Osteoblast (primary cell): ENCODE results near the gene FALEC. TPM values are rescaled to one million over a fixed set of nuclear protein-coding genes. Genes with fewer than 3 reads are reported as not detected.

Experiments
- DNase-seq: peaks from one replicate; pipeline ENCODE4 v3.0.0; 2011; ENCODE audit warnings: low spot score, mixed read lengths; ENCODE audit not compliant: insufficient read length; ENCODE audit errors: missing footprints
- H2AFZ ChIP-seq: 2 replicates; pipeline ENCODE4 v1.6.0; 2011; ENCODE audit warnings: mild to moderate bottlenecking, low read length
- H3K27ac ChIP-seq: 2 replicates; pipeline ENCODE4 v1.5.1; 2011; ENCODE audit warnings: mild to moderate bottlenecking, low read depth, low read length, moderate library complexity
- H3K27me3 ChIP-seq: 2 replicates; pipeline ENCODE4 v1.6.0; 2012; ENCODE audit warnings: mild to moderate bottlenecking, control low read depth, inconsistent platforms, low read length, moderate library complexity; ENCODE audit not compliant: insufficient read depth
- H3K36me3 ChIP-seq: 2 replicates; pipeline ENCODE4 v1.5.1; 2011; ENCODE audit warnings: mild to moderate bottlenecking, low read length, control low read depth, moderate library complexity; ENCODE audit not compliant: insufficient read depth
- H3K4me1 ChIP-seq: 2 replicates; pipeline ENCODE4 v1.5.1; 2011; ENCODE audit warnings: mild to moderate bottlenecking, low read length, control low read depth, moderate library complexity; ENCODE audit not compliant: insufficient read depth
- H3K4me2 ChIP-seq: 2 replicates; pipeline ENCODE4 v1.6.0; 2011; ENCODE audit warnings: mild to moderate bottlenecking, low read length; ENCODE audit not compliant: insufficient read depth
- H3K4me3 ChIP-seq: fragments of 200-600 bp; sonication (generic); 3 replicates; pipeline ENCODE4 v1.5.1; 2012; ENCODE audit warnings: mild to moderate bottlenecking, low read length, inconsistent platforms; ENCODE audit not compliant: insufficient read depth
- H3K79me2 ChIP-seq: 2 replicates; pipeline ENCODE4 v1.6.0; 2012; ENCODE audit warnings: mild to moderate bottlenecking, low read length, control low read depth, inconsistent platforms; ENCODE audit not compliant: insufficient read depth
- H3K9me3 ChIP-seq: 2 replicates; pipeline ENCODE4 v1.5.1; 2011; ENCODE audit warnings: low read depth, low read length, control low read depth
- H4K20me1 ChIP-seq: 2 replicates; pipeline ENCODE4 v1.6.0; 2012; ENCODE audit warnings: mild to moderate bottlenecking, low read length, control low read depth; ENCODE audit not compliant: insufficient read depth
- CTCF ChIP-seq: IDR thresholded peaks from 2 replicates; pipeline ENCODE4 v1.5.1; 2011; ENCODE audit warnings: mild to moderate bottlenecking, low read depth, low read length, moderate library complexity; ENCODE audit errors: extremely low read depth
- total RNA-seq: library from RNA; depleted of rRNA; stranded (reverse); fragments of >200 nt; gene quantifications from 2 replicates; pipeline ENCODE4 v1.2.3, GENCODE V29; 2012

Gene FALEC
- total RNA-seq, 1 donor: 0.36 TPM

DNA sequence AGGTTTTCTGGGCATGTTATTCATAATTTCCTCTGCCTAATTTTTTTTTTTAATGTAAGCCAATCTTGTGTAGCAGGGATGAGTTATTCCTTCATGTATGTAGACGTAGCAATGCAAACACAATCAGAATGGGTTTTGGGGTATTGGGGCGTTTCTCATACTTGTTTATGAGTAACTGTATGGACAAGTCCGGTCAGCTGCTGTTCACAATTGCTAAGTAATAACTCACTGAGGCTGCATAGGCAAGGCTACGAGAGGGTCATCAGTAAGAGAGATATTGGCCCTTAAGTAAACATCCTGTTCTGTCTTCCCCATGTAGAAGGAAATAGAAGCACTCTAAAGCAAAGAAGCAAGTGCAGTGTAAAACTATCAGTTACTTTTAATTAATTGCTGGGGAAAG is 37.8 kb upstream of the FALEC start:
- no peak for TF ChIP-seq CTCF
- no peak overlapping the region for H2AFZ ChIP-seq
- peak; percentile 91 for DNase-seq
- H3K4me3 ChIP-seq: no peak overlapping the region
- H3K79me2 ChIP-seq: no peaks in the 10 kb centered on the region
- no peak overlapping the region for H3K27ac ChIP-seq
- peaks cover 4% of the 10 kb centered on the region for H4K20me1 ChIP-seq
- peaks cover 17% of the 10 kb centered on the region for H3K4me1 ChIP-seq
- no peak overlapping the region for H3K4me2 ChIP-seq
- peaks cover 6% of the 10 kb centered on the region for H3K36me3 ChIP-seq
- H3K27me3 ChIP-seq: no peaks in the 10 kb centered on the region
- H3K9me3 ChIP-seq: no peaks in the 10 kb centered on the region

DNA sequence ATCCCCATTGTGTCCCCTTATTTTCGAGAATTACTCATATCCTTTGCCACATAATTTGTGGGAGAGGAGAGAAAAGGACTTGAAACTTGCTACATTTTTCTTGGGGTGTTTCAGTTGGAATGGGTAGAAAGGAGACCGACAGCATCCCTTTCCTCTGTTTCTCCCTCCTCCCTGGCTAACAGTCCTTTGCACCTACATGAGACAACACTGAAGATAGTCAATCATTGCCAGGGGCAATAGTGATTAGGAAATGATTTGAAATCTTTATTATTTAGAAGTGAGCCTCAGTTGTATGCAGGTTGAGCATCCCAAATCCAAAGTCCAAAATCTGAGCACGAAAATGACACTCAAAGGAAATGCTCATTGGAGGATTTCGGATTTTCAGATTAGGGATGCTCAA is 36.2 kb upstream of the FALEC start:
- Histone ChIP-seq H3K9me3 (no peaks in the 10 kb centered on the region), H2AFZ (no peak overlapping the region), H3K27ac (no peak overlapping the region), H3K27me3 (no peaks in the 10 kb centered on the region), H3K4me2 (no peak overlapping the region), H3K4me3 (no peak overlapping the region), H3K79me2 (no peaks in the 10 kb centered on the region), H3K36me3 (peaks cover 2% of the 10 kb centered on the region), H4K20me1 (peaks cover 4% of the 10 kb centered on the region), H3K4me1 (peaks cover 18% of the 10 kb centered on the region)
- DNase-seq: no peak
- no peak for TF ChIP-seq CTCF

- Histone ChIP-seq H3K4me2 (no peak overlapping the region), H3K79me2 (no peaks in the 10 kb centered on the region), H3K27me3 (no peaks in the 10 kb centered on the region), H3K36me3 (peaks cover 2% of the 10 kb centered on the region), H3K27ac (no peak overlapping the region), H3K4me3 (no peak overlapping the region), H3K4me1 (peaks cover 23% of the 10 kb centered on the region), H3K9me3 (no peaks in the 10 kb centered on the region), H4K20me1 (peaks cover 4% of the 10 kb centered on the region), H2AFZ (no peak overlapping the region)
- no peak for DNase-seq
- no peak for TF ChIP-seq CTCF
Observed at GRCh38 chr1:150479927-150480352, 35.6 kb upstream of the FALEC start.

DNA sequence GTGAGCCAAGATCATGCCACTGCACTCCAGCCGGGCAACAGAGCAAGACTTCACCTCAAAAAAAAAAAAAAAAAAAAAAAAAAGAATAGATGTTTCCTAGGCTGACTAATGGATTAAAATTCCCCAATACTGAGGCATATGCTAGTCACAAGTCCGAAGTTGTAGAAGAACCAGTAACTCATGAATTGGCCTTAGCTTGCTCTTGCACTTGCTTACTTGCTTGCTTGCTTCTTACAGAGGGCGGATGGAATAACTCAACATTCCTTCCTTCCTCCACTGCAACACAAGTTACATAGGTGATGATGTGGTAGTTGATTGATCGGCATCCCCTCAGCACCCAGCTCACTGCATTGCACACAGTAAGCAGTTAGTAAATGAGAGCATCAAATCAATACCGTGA is 31.1 kb upstream of the FALEC start:
- Histone ChIP-seq H4K20me1 (no peaks in the 10 kb centered on the region), H3K4me1 (peaks cover 17% of the 10 kb centered on the region), H3K79me2 (peaks cover 10% of the 10 kb centered on the region), H3K4me2 (no peak overlapping the region), H3K27me3 (no peaks in the 10 kb centered on the region), H2AFZ (no peak overlapping the region), H3K36me3 (peaks cover 7% of the 10 kb centered on the region), H3K9me3 (no peaks in the 10 kb centered on the region), H3K4me3 (no peak overlapping the region), H3K27ac (no peak overlapping the region)
- no peak for DNase-seq
- no peak for TF ChIP-seq CTCF
